Prostate gland (tissue), 2 donors: Measurements from ENCODE around the gene EIF2B2.

Experiments
- CTCF ChIP-seq, 4 experiments: fragments of 200-600 bp in 2 of 4; fragments of 450-650 bp in 2 of 4; sonication (generic) in 2 of 4; IDR thresholded peaks; 1 replicate in 3 of 4; 2 replicates in 1 of 4; pipeline ENCODE4 v1.5.1; 2016 to 2019; ENCODE audit warnings: antibody characterized with exemption in 4 of 4, mild to moderate bottlenecking in 2 of 4, moderate library complexity in 2 of 4
- POLR2AphosphoS5 ChIP-seq: sonication (generic); formaldehyde crosslinking; IDR thresholded peaks from one replicate; pipeline ENCODE4 v1.6.1; 2017; ENCODE audit warnings: antibody characterized with exemption

- TF ChIP-seq POLR2AphosphoS5 (no peak), CTCF (IDR thresholded peaks at IDR 0.05) (no peak)
Observed at GRCh38 chr14:74959596-74960180, 43.0 kb upstream of the EIF2B2 start.
